Endothelial cell of umbilical vein (primary cell): ENCODE results near the gene CCZ1. TPM values are rescaled to one million over a fixed set of nuclear protein-coding genes. Genes with fewer than 3 reads are reported as not detected.
A peak's percentile ranks its signal among the peaks of the same experiment; 100 is the strongest.
"Not testable (repeated sequence)": the region's sequence is repeated elsewhere in the genome, so short reads cannot be mapped to it uniquely, and the experiment has no call there.

Source experiments
- Bru-seq: library from RNA; stranded (reverse); fragments of 400-500 nt; gene quantifications from one replicate; lab custom pipeline; 2021; lab: Mats Ljungman, UMichigan
- BruChase-seq, 2 experiments: library from RNA; stranded (reverse); fragments of 400-500 nt; gene quantifications; one replicate each; lab custom pipeline; 2021; lab: Mats Ljungman, UMichigan
- BruUV-seq: library from RNA; stranded (reverse); fragments of 400-500 nt; replicated peaks from 2 replicates; lab custom pipeline; 2021; lab: Mats Ljungman, UMichigan
- CTCF ChIA-PET: fragments of 300-600, 350-600 bp; sonication (Branson Sonifier 250); formaldehyde crosslinking; loops from one replicate; lab custom pipeline; 2021; ENCODE audit warnings: antibody characterized with exemption, inconsistent platforms; lab: Charles Lee
- POLR2A ChIA-PET: fragments of 300-600, 350-600 bp; sonication (Branson Sonifier 250); formaldehyde crosslinking; loops from one replicate; lab custom pipeline; 2021; ENCODE audit warnings: antibody characterized with exemption, inconsistent platforms; lab: Charles Lee
- DNase-seq: peaks from one replicate; pipeline ENCODE4 v3.0.0-alpha.2; 2011; ENCODE audit warnings: low read depth, low spot score
- FAIRE-seq: peaks from 2 replicates; lab custom pipeline; 2011; peaks lifted over from hg19 to GRCh38; lab: Jason Lieb, UNC
- H2AFZ ChIP-seq: 2 replicates; pipeline ENCODE4 v1.6.0; 2012; ENCODE audit warnings: low read depth, low read length, control low read depth, inconsistent platforms
- H3K27ac ChIP-seq: 2 replicates; pipeline ENCODE4 v1.5.1; 2011; ENCODE audit warnings: low read depth, mild to moderate bottlenecking, control low read depth, low read length, moderate library complexity; ENCODE audit not compliant: insufficient read depth
- H3K27me3 ChIP-seq, 2 experiments: 2 replicates each; pipeline versions ENCODE4 v1.6.0 to v1.6.1; 2011; ENCODE audit warnings: low read length in 2 of 2, mixed read lengths in 1 of 2; ENCODE audit not compliant: control insufficient read depth in 2 of 2, insufficient read depth in 2 of 2
- H3K36me3 ChIP-seq, 2 experiments: 2 replicates in 1 of 2; 3 replicates in 1 of 2; pipeline ENCODE4 v1.5.1; 2011; ENCODE audit warnings: low read length in 2 of 2, mild to moderate bottlenecking in 1 of 2, moderate library complexity in 1 of 2; ENCODE audit not compliant: control insufficient read depth in 2 of 2, insufficient read depth in 2 of 2; ENCODE audit errors: extremely low read depth in 1 of 2
- H3K4me1 ChIP-seq: 3 replicates; pipeline ENCODE4 v1.5.1; 2011; ENCODE audit warnings: mild to moderate bottlenecking, low read length; ENCODE audit not compliant: control insufficient read depth, insufficient read depth; ENCODE audit errors: extremely low read depth
- H3K4me2 ChIP-seq: 2 replicates; pipeline ENCODE4 v1.6.1; 2011; ENCODE audit warnings: low read length, control low read depth, mixed read lengths; ENCODE audit not compliant: insufficient read depth
- H3K4me3 ChIP-seq, 3 experiments: fragments of 200-600 bp in 1 of 3; sonication (generic), shearing (Covaris generic) in 1 of 3; replicated peaks in 1 of 3; 2 replicates each; pipeline ENCODE4 v1.5.1; 2011 to 2016; ENCODE audit warnings: control low read depth in 3 of 3, low read length in 3 of 3, mild to moderate bottlenecking in 2 of 3, inconsistent platforms in 1 of 3, low read depth in 1 of 3, moderate library complexity in 1 of 3; ENCODE audit not compliant: insufficient read depth in 1 of 3
- H3K79me2 ChIP-seq: 2 replicates; pipeline ENCODE4 v1.6.0; 2012; ENCODE audit warnings: low read length, inconsistent platforms; ENCODE audit not compliant: control insufficient read depth, insufficient read depth
- H3K9ac ChIP-seq: replicated peaks from 2 replicates; pipeline ENCODE3; 2011; ENCODE audit warnings: low read length, control low read depth; ENCODE audit not compliant: insufficient read depth; ENCODE audit errors: extremely low read depth
- H3K9me1 ChIP-seq: replicated peaks from 3 replicates; pipeline ENCODE4 v1.6.0; 2011; ENCODE audit warnings: mild to moderate bottlenecking, low read length; ENCODE audit not compliant: control insufficient read depth, insufficient read depth; ENCODE audit errors: extremely low read depth
- H3K9me3 ChIP-seq: replicated peaks from 2 replicates; pipeline ENCODE4 v1.5.1; 2012; ENCODE audit warnings: low read length, inconsistent platforms; ENCODE audit not compliant: control insufficient read depth, insufficient read depth
- H4K20me1 ChIP-seq: replicated peaks from 2 replicates; pipeline ENCODE3; 2011; ENCODE audit warnings: mild to moderate bottlenecking, low read length; ENCODE audit not compliant: control insufficient read depth, insufficient read depth; ENCODE audit errors: extremely low read depth
- EZH2 ChIP-seq: IDR thresholded peaks from 2 replicates; pipeline ENCODE4 v1.6.1; 2012; ENCODE audit warnings: borderline replicate concordance, low read depth, mild to moderate bottlenecking, moderate library complexity, low read length, inconsistent platforms; ENCODE audit not compliant: severe bottlenecking
- FOS ChIP-seq: IDR thresholded peaks from 2 replicates; pipeline ENCODE4 v1.6.1; 2011; ENCODE audit warnings: mild to moderate bottlenecking, low read length, moderate library complexity, borderline replicate concordance; ENCODE audit not compliant: insufficient read depth
- GATA2 ChIP-seq: IDR thresholded peaks from 2 replicates; pipeline ENCODE4 v1.7.0; 2011; ENCODE audit warnings: low read depth, mild to moderate bottlenecking, moderate library complexity, mixed read lengths, low read length; ENCODE audit not compliant: insufficient read length, insufficient read depth
- JUN ChIP-seq: IDR thresholded peaks from 2 replicates; pipeline ENCODE4 v1.6.1; 2011; ENCODE audit warnings: borderline replicate concordance, low read depth; ENCODE audit not compliant: insufficient read length, insufficient read depth
- MYC ChIP-seq: IDR thresholded peaks from one replicate; pipeline ENCODE4 v1.6.1; 2011; ENCODE audit warnings: mild to moderate bottlenecking, low read depth, low read length
- POLR2A ChIP-seq: IDR thresholded peaks from 2 replicates; pipeline ENCODE4 v1.6.1; 2012; ENCODE audit warnings: low read depth, mild to moderate bottlenecking, control low read depth, low read length
- POLR2AphosphoS5 ChIP-seq: IDR thresholded peaks from 2 replicates; pipeline ENCODE4 v1.6.1; 2012; ENCODE audit warnings: low read depth, mild to moderate bottlenecking, control low read depth, low read length, moderate library complexity; ENCODE audit not compliant: insufficient read depth
- dilution Hi-C: fragments of 300-500 bp; cut with MboI; formaldehyde crosslinking; loops from one replicate; pipeline ENCODE4 v1.15.0; 2019; ENCODE audit warnings: low sequenced_read_pairs; ENCODE audit not compliant: extremely low pct_ligation_motif_present
- intact Hi-C: fragments of 100-400 bp; cut with micrococcal nuclease; formaldehyde crosslinking; loops from one replicate; pipeline ENCODE4 v1.10.0; 2022
- long read RNA-seq: library from polyadenylated mRNA; stranded (forward); transcript quantifications from one replicate; pipeline ENCODE4 v2.0.0, GENCODE V29; 2021
- polyA minus RNA-seq, 3 experiments: library from RNA; depleted of rRNA, polyadenylated mRNA; stranded (reverse); fragments of >200 nt; gene quantifications; 1 replicate in 1 of 3; 2 replicates in 2 of 3; pipeline ENCODE4 v1.2.3, GENCODE V29; 2011
- polyA plus RNA-seq, 4 experiments: library from polyadenylated mRNA; depleted of rRNA in 3 of 4; stranded (reverse) in 3 of 4; unstranded in 1 of 4; fragments of >200 nt; gene quantifications; 2 replicates each; pipeline versions ENCODE4 v1.2.1 to v1.2.3, GENCODE V29; 2011 to 2012; ENCODE audit warnings: missing spikeins in 1 of 4
- total RNA-seq: library from RNA; stranded (reverse); gene quantifications from 2 replicates; pipeline ENCODE4 v1.2.3, GENCODE V29; 2021
- TF ChIP-seq, protein P1 (sequence below): IDR thresholded peaks from 2 replicates; pipeline ENCODE4 v1.6.1; 2011; ENCODE audit not compliant: insufficient read depth, insufficient read length
- TF ChIP-seq, protein P2 (sequence below), 2 donors: IDR thresholded peaks; 1 replicate in 1 of 2; 2 replicates in 1 of 2; pipeline ENCODE4 v1.5.1; 2011; ENCODE audit warnings: low read length in 2 of 2, mild to moderate bottlenecking in 2 of 2, moderate library complexity in 2 of 2, control low read depth in 1 of 2, inconsistent platforms in 1 of 2, low read depth in 1 of 2; ENCODE audit not compliant: insufficient read depth in 1 of 2; ENCODE audit errors: extremely low read depth in 1 of 2

The CCZ1 gene
- 84.1 and 95.5 TPM in 2 replicates for total RNA-seq
- polyA plus RNA-seq, result 31.1 and 40.6 TPM in 2 replicates
- 57.6 and 61.0 TPM in 2 replicates for polyA plus RNA-seq (2011; cell fraction: cytosol; rRNA removed)
- 51.5 and 62.8 TPM in 2 replicates for polyA plus RNA-seq (2011; cell fraction: nucleus; rRNA removed)
- 99.9 and 144 TPM in 2 replicates for polyA plus RNA-seq (2012)
- polyA minus RNA-seq, result 24.2 and 30.9 TPM in 2 replicates
- polyA minus RNA-seq (2011; cell fraction: cytosol; rRNA and poly(A)+ RNA removed), result 31.2 TPM
- 21.9 and 29.8 TPM in 2 replicates for polyA minus RNA-seq (2011; cell fraction: nucleus; rRNA and poly(A)+ RNA removed)
- Bru-seq, nascent RNA, result percentile 72 among the genes with signal in this experiment
- percentile 69 among the genes with signal in this experiment for BruChase-seq, experiment 1, labeled RNA remaining after a 6-hour chase
- BruChase-seq, experiment 2, labeled RNA remaining after a 2-hour chase, result percentile 80 among the genes with signal in this experiment
- long read RNA-seq, transcript CCZ1-201 (15 exons, 1,802 nt), result major isoform, 127 of 148 reads
- long read RNA-seq, partial matches to known transcripts, result 4 of 148 reads
- long read RNA-seq, other reads (novel, unspliced or antisense), result 16 of 148 reads

DNA sequence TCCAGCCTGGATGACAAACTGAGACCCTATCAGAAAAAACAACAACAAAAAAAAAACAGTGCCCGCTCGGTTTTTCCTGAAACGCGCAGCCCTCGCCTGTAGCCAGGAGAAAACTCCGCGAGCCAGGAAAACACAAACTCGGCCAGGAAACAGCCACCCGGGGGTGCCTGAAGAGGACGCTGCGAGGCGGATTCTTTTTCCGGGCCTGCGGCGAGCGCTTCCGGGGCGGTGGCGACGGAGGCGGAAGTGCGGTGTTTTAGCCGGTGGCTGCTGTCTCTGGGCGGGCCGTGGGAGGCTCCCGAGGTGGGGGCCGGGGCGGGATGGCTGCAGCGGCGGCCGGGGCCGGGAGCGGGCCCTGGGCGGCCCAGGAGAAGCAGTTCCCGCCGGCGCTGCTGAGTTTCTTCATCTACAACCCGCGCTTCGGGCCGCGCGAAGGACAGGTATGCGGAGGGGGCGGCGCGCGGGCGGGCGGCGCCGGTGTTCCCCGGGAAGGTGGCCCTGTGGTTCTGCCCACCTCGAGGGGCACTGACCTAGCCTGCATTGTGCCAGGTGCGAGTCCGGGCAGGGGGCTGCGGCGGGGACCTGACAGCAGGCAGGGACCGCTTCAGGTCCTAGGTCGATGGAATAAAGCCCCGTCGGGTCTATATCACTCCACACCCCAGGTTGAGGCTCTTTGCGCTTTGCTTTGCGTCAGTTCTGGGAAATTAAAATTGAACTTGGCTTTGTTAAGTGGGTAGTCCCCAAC, at the start of gene CCZ1:
TSS of gene CCZ1 (plus strand) at position 254 of the 745 bp plus-strand sequence. CDS start at position 321, 67 bp downstream.
- CTCF ChIA-PET, intact Hi-C loops, H3K79me2 ChIP-seq, POLR2A ChIA-PET, dilution Hi-C loops, H3K9me3 ChIP-seq, H3K9ac ChIP-seq, H3K27me3 ChIP-seq, H3K4me1 ChIP-seq, H3K36me3 ChIP-seq, BruUV-seq, H3K27ac ChIP-seq, H2AFZ ChIP-seq, H3K9me1 ChIP-seq, H3K4me2 ChIP-seq, H4K20me1 ChIP-seq: not testable (repeated sequence)
- peak; percentile 50 for DNase-seq
- peak; percentile 83 for FAIRE-seq
- peak within 1 kb of the TSS in 2 of 3 experiments; percentile 18 to 38 for H3K4me3 ChIP-seq

DNA sequence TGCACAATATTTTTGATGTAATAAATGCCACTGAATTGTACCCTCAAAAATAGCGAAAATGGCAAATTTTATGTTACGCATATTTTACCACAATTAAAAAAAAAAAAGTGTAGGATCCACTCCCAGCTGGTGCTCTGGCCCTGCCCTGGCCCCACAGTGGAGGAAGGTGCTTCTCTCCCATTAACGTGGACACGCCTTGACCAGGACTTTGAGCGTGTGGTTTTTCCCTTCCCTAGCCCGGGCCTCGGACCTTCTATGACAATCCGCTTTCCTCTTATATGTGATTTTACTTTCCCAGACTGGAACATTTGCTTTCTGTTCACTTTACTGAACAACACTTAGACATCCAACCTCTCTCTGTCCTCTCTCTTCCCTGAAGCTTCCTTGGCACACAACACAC, 47.6 kb upstream of the CCZ1 start:
- Histone ChIP-seq H3K9me1 (no peaks in the 10 kb centered on the region), H3K9ac (no peak overlapping the region), H3K9me3 (no peaks in the 10 kb centered on the region), H3K4me2 (no peak overlapping the region), H3K4me3 (no peak overlapping the region), H4K20me1 (no peaks in the 10 kb centered on the region), H3K4me1 (no peaks in the 10 kb centered on the region), H3K27ac (no peak overlapping the region), H3K27me3 (no peaks in the 10 kb centered on the region), H2AFZ (no peak overlapping the region), H3K36me3 (no peaks in the 10 kb centered on the region), H3K79me2 (no peaks in the 10 kb centered on the region)
- no TSS peak for BruUV-seq
- dilution Hi-C loops, result no loop called here
- DNase-seq (no peak), FAIRE-seq (no peak)
- intact Hi-C loops, result loop anchor here (10.0 kb wide), 1 partner anchor 174 kb away; no protein-coding TSS in a partner anchor
- TF ChIP-seq GATA2 (no peak), POLR2A (no peak), EZH2 (no peak), FOS (no peak), JUN (no peak), MYC (no peak), POLR2AphosphoS5 (no peak)
- TF ChIP-seq, protein P1, sequence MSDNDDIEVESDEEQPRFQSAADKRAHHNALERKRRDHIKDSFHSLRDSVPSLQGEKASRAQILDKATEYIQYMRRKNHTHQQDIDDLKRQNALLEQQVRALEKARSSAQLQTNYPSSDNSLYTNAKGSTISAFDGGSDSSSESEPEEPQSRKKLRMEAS, result no peak
- TF ChIP-seq, protein P2, sequence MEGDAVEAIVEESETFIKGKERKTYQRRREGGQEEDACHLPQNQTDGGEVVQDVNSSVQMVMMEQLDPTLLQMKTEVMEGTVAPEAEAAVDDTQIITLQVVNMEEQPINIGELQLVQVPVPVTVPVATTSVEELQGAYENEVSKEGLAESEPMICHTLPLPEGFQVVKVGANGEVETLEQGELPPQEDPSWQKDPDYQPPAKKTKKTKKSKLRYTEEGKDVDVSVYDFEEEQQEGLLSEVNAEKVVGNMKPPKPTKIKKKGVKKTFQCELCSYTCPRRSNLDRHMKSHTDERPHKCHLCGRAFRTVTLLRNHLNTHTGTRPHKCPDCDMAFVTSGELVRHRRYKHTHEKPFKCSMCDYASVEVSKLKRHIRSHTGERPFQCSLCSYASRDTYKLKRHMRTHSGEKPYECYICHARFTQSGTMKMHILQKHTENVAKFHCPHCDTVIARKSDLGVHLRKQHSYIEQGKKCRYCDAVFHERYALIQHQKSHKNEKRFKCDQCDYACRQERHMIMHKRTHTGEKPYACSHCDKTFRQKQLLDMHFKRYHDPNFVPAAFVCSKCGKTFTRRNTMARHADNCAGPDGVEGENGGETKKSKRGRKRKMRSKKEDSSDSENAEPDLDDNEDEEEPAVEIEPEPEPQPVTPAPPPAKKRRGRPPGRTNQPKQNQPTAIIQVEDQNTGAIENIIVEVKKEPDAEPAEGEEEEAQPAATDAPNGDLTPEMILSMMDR (IDR thresholded peaks at IDR 0.05; ENCODE audit: extremely low read depth in 1 of 2, insufficient read depth in 1 of 2, low read depth in 1 of 2, low read length in 2 of 2), result no peak
- ChIA-PET POLR2A (no interaction called here), CTCF (interaction anchor here (1.0 kb wide), 1 partner anchor 9 kb away, joined by 3 read pairs; no protein-coding TSS in a partner anchor)
